Endothelial cell (in vitro differentiated cells): ENCODE data around the gene FANCC. TPM values are rescaled to one million over a fixed set of nuclear protein-coding genes. Genes with fewer than 3 reads are reported as not detected.

Experiments used
- DNase-seq: peaks from one replicate; pipeline ENCODE4 v3.0.0; 2021; ENCODE audit warnings: low spot score
- H3K27ac Mint-ChIP-seq: one replicate; pipeline ENCODE4 v1.8.0; 2021; ENCODE audit warnings: mixed read lengths, inconsistent platforms; ENCODE audit not compliant: unreplicated experiment
- H3K27me3 Mint-ChIP-seq: one replicate; pipeline ENCODE4 v1.8.0; 2021; ENCODE audit warnings: mild to moderate bottlenecking, moderate library complexity, mixed read lengths, inconsistent platforms; ENCODE audit not compliant: unreplicated experiment
- H3K36me3 Mint-ChIP-seq: one replicate; pipeline ENCODE4 v1.8.0; 2021; ENCODE audit warnings: mild to moderate bottlenecking, low read depth, mixed read lengths, inconsistent platforms; ENCODE audit not compliant: unreplicated experiment
- H3K4me1 Mint-ChIP-seq: one replicate; pipeline ENCODE4 v1.8.0; 2021; ENCODE audit warnings: mild to moderate bottlenecking, mixed read lengths, inconsistent platforms; ENCODE audit not compliant: unreplicated experiment
- H3K4me3 Mint-ChIP-seq: one replicate; pipeline ENCODE4 v1.8.0; 2021; ENCODE audit warnings: mild to moderate bottlenecking, mixed read lengths, inconsistent platforms; ENCODE audit not compliant: unreplicated experiment
- H3K9me3 Mint-ChIP-seq: one replicate; pipeline ENCODE4 v1.8.0; 2021; ENCODE audit warnings: mixed read lengths, inconsistent platforms; ENCODE audit not compliant: unreplicated experiment
- total RNA-seq: library from RNA; stranded (reverse); fragmentation: NEBNext Ultra II Directional; extraction: Animal tissue kit (Norgen Biotek cat#: 25700); gene quantifications from one replicate; pipeline ENCODE4 v1.2.1, GENCODE V29; 2021; ENCODE audit not compliant: unreplicated experiment
- TF ChIP-seq, protein P1 (sequence below): fragments of 200-600 bp; sonication (generic); IDR thresholded peaks from one replicate; pipeline ENCODE4 v1.5.0; 2021; ENCODE audit warnings: antibody characterized with exemption; ENCODE audit not compliant: unreplicated experiment

FANCC gene
- total RNA-seq, 1 donor from 2014 or later, result 16.7 TPM

DNA sequence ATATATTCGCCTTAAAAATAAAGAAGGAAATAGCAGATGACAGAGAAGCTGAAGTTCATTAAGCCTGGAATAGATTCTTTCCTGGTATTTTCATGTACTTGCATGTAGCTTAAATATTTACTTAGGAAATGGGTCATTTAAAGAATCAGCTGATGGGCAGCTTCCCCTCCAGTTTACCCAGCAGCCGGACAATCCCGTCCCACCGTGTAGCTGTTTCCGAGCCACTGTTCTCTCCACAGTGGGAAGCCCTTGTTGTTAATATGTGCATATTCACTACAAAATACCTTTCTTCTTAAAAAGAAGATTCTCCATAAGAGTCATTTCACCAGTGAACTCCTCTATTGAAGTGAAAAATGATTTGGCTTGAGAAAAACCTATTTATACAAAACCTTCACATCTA is 187.0 kb downstream of the FANCC start:
- H3K36me3 Mint-ChIP-seq, result no peaks in the 10 kb centered on the region
- H3K4me3 Mint-ChIP-seq, result no peak overlapping the region
- TF ChIP-seq, protein P1, sequence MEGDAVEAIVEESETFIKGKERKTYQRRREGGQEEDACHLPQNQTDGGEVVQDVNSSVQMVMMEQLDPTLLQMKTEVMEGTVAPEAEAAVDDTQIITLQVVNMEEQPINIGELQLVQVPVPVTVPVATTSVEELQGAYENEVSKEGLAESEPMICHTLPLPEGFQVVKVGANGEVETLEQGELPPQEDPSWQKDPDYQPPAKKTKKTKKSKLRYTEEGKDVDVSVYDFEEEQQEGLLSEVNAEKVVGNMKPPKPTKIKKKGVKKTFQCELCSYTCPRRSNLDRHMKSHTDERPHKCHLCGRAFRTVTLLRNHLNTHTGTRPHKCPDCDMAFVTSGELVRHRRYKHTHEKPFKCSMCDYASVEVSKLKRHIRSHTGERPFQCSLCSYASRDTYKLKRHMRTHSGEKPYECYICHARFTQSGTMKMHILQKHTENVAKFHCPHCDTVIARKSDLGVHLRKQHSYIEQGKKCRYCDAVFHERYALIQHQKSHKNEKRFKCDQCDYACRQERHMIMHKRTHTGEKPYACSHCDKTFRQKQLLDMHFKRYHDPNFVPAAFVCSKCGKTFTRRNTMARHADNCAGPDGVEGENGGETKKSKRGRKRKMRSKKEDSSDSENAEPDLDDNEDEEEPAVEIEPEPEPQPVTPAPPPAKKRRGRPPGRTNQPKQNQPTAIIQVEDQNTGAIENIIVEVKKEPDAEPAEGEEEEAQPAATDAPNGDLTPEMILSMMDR, result no peak
- no peak for DNase-seq
- peaks cover 2% of the 10 kb centered on the region for H3K27me3 Mint-ChIP-seq
- peaks cover 16% of the 10 kb centered on the region for H3K4me1 Mint-ChIP-seq
- no peak overlapping the region for H3K27ac Mint-ChIP-seq
- no peaks in the 10 kb centered on the region for H3K9me3 Mint-ChIP-seq

- no peak for DNase-seq
- TF ChIP-seq, protein P1, result no peak
- Mint-ChIP-seq H3K4me1 (peaks cover 13% of the 10 kb centered on the region), H3K27ac (no peak overlapping the region), H3K27me3 (peaks cover 2% of the 10 kb centered on the region), H3K4me3 (no peak overlapping the region), H3K36me3 (no peaks in the 10 kb centered on the region), H3K9me3 (no peaks in the 10 kb centered on the region)
Observed at GRCh38 chr9:95129476-95130291, 187.8 kb downstream of the FANCC start.

- H3K27ac Mint-ChIP-seq, result no peak overlapping the region
- H3K36me3 Mint-ChIP-seq, result no peaks in the 10 kb centered on the region
- H3K9me3 Mint-ChIP-seq, result no peaks in the 10 kb centered on the region
- H3K4me1 Mint-ChIP-seq, result peaks cover 6% of the 10 kb centered on the region
- TF ChIP-seq, protein P1, result no peak
- peaks cover 2% of the 10 kb centered on the region for H3K27me3 Mint-ChIP-seq
- no peak overlapping the region for H3K4me3 Mint-ChIP-seq
- no peak for DNase-seq
Observed at GRCh38 chr9:95128177-95128524, 189.4 kb downstream of the FANCC start.

DNA sequence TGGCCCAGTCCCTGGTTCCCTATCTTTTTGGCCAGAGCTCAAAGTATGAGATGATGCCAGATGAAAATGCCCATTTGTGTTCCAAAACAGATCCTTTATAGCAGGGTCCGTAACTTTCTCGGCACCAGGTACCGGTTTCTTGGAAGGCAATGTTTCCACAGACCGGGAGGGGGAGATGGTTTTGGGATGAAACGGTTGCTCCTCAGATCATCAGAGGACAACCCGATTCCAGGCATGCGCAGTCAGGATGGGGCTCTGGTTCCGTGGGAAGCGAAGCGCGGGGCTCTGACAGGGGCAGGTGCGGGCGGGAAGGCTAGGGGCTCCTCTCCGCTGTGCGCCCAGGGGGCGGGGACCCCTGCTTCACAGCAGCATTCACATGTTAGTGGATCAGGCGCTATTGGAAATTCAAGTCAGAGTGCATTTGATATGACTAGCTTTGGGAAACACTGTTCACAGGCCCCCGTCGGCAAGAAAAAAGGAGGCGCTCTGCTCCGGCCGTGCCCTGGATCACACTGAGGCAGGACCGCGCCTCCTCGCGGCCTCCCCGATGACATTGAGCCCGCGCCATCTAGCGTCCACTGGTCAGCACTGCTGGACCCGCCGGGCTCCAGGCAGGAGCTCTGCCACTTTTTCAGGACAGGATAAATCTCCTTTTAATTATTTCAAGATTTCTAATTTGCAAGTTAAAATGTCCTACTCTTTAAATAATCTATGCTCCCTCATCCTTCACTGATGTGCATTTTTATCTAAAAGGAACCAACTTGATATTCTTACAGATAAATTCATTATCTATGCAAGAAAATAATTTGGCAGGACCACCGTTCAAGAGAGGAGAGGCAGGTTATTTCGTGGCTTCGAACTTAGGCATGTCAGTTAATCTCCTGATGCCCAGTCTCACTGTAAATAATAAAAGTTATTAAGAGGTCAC is 190.0 kb downstream of the FANCC start:
- peak; percentile 92 for DNase-seq
- H3K4me3 Mint-ChIP-seq, result peak overlapping the region; percentile 73
- H3K4me1 Mint-ChIP-seq, result peaks cover 6% of the 10 kb centered on the region
- H3K36me3 Mint-ChIP-seq, result no peaks in the 10 kb centered on the region
- no peak overlapping the region for H3K27ac Mint-ChIP-seq
- TF ChIP-seq, protein P1, result peak; percentile 86
- H3K27me3 Mint-ChIP-seq, result peaks cover 2% of the 10 kb centered on the region
- no peaks in the 10 kb centered on the region for H3K9me3 Mint-ChIP-seq
